ENCODE data around the gene CHKA. TPM values are rescaled to one million over a fixed set of nuclear protein-coding genes. Genes with fewer than 3 reads are reported as not detected.

CHKA gene
- total RNA-seq, 1 donor from 2014 or later: 18.2 TPM

GRCh38 chr11:68127714-68128681 is 6.8 kb upstream of the CHKA start:
- Histone ChIP-seq H3K4me1 (peaks cover 20% of the 10 kb centered on the region), H3K27ac (peak overlapping the region; percentile 50), H3K27me3 (no peaks in the 10 kb centered on the region), H3K4me3 (peak overlapping the region; percentile 51 to 57), H3K36me3 (no peaks in the 10 kb centered on the region), H3K9me3 (no peaks in the 10 kb centered on the region)
- DNase-seq (ENCODE audit: extremely low spot score in 2 of 2): no peak
- TF ChIP-seq POLR2A (IDR thresholded peaks at IDR 0.05): no peak
- TF ChIP-seq POLR2AphosphoS5 (IDR thresholded peaks at IDR 0.05; ENCODE audit: insufficient read depth in 1 of 2, low read depth in 1 of 2): peak in 1 of 2 donors; percentile 51
- no peak for TF ChIP-seq CTCF (IDR thresholded peaks at IDR 0.05)
- intact Hi-C loops (cut with DNase I): no loop called here

GRCh38 chr11:68125164-68125563 is 4.0 kb upstream of the CHKA start:
- Histone ChIP-seq H3K4me3 (no peak overlapping the region), H3K27ac (no peak overlapping the region), H3K27me3 (no peaks in the 10 kb centered on the region), H3K9me3 (no peaks in the 10 kb centered on the region), H3K4me1 (peaks cover 31% of the 10 kb centered on the region), H3K36me3 (no peaks in the 10 kb centered on the region)
- TF ChIP-seq POLR2AphosphoS5 (IDR thresholded peaks at IDR 0.05; ENCODE audit: insufficient read depth in 1 of 2, low read depth in 1 of 2) (no peak), CTCF (IDR thresholded peaks at IDR 0.05) (no peak), POLR2A (IDR thresholded peaks at IDR 0.05) (no peak)
- intact Hi-C loops (cut with DNase I): no loop called here
- DNase-seq (ENCODE audit: extremely low spot score in 2 of 2): no peak

- H3K36me3 ChIP-seq: no peaks in the 10 kb centered on the region
Observed at GRCh38 chr11:68122936-68123539, 1.9 kb upstream of the CHKA start.

GRCh38 chr11:68120273-68121066 is 718 bp downstream of the CHKA start:
- DNase-seq (ENCODE audit: extremely low spot score in 2 of 2): no peak
- intact Hi-C loops (cut with DNase I): no loop called here
- Histone ChIP-seq H3K9me3 (no peaks in the 10 kb centered on the region), H3K4me3 (peak overlapping the region; percentile 57 to 83), H3K36me3 (no peaks in the 10 kb centered on the region), H3K4me1 (peaks cover 37% of the 10 kb centered on the region), H3K27me3 (no peaks in the 10 kb centered on the region), H3K27ac (peak overlapping the region; percentile 75)
- TF ChIP-seq POLR2AphosphoS5 (IDR thresholded peaks at IDR 0.05; ENCODE audit: insufficient read depth in 1 of 2, low read depth in 1 of 2): no peak
- no peak for TF ChIP-seq POLR2A (IDR thresholded peaks at IDR 0.05)
- no peak for TF ChIP-seq CTCF (IDR thresholded peaks at IDR 0.05)

More at GRCh38 chr11:68122936-68123539, 1.9 kb upstream of the CHKA start:
- no peaks in the 10 kb centered on the region for H3K9me3 ChIP-seq
- peak overlapping the region; percentile 50 for H3K27ac ChIP-seq
- no peaks in the 10 kb centered on the region for H3K27me3 ChIP-seq
- H3K4me1 ChIP-seq: peaks cover 38% of the 10 kb centered on the region
- intact Hi-C loops (cut with DNase I): no loop called here
- no peak for TF ChIP-seq POLR2A (IDR thresholded peaks at IDR 0.05)
- no peak for TF ChIP-seq POLR2AphosphoS5 (IDR thresholded peaks at IDR 0.05; ENCODE audit: insufficient read depth in 1 of 2, low read depth in 1 of 2)
- TF ChIP-seq CTCF (IDR thresholded peaks at IDR 0.05): no peak
- no peak overlapping the region for H3K4me3 ChIP-seq
- no peak for DNase-seq (ENCODE audit: extremely low spot score in 2 of 2)

All from vagina (tissue), 2 donors.